Islet precursor cell (in vitro differentiated cells): ENCODE data around the gene TLK2.

Experiments used
- DNase-seq: peaks from one replicate; pipeline ENCODE4 v3.0.0-alpha.2; 2018

Gene TLK2

DNA sequence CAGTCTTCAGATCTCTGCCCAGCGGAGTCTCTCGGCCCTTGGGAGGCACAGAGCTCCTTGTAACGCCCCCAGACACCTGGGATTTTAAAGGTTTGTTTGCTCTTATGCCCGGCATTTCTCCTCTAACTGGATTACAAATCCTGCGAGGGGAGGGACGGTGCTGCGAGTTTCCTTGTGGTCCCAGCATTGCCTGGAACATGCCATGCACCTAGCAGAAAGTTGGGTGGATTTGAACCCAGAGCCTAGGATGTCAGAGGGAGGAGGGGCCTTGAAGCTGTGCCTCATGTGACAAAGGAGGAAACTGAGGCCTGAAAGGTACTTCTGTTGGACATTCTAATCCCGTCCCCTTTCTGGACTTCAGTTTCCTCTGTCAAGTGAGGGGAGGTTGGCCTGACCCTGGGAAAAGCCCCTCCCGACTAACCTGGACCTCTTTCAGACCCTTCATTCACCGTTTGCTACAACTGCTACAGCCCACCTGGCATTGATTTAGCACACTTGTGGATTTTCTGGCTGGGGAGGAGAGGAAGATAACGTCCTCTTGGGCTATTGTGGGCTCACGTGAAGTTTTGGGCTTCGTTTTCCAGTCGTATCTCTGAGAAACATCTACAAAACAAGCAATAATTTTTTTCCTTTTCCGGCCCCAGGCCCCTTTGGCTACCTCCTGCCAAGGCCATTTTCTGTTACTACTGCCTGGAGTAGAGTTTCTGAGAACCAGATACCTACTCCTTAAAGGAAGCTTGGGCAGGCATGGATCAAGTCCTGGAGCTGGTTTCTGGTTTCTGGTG lies 179.7 kb downstream of the TLK2 start:
- no peak for DNase-seq

- no peak for DNase-seq
These were observed 182.0 kb downstream of the TLK2 start for GRCh38 chr17:62660629-62661118.

DNA sequence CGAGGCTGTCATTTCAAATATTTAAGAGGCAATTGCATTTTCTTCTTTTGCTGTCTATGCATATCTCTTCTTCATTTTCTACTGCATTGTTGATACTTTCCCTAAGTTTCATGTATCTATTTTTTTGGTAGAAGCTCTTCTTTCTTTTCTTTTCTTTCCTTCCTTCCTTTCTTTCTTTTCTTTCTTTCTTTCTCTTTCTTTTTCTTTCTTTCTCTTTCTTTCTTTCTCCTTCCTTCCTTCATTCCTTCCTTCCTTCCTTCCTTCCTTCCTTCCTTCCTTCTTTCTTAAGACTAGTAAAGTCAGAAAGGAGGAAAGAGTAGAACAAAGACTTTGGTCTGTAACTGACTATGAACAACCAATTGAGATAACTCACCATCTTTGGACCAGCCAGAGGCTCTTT lies 182.7 kb downstream of the TLK2 start:
- no peak for DNase-seq

DNA sequence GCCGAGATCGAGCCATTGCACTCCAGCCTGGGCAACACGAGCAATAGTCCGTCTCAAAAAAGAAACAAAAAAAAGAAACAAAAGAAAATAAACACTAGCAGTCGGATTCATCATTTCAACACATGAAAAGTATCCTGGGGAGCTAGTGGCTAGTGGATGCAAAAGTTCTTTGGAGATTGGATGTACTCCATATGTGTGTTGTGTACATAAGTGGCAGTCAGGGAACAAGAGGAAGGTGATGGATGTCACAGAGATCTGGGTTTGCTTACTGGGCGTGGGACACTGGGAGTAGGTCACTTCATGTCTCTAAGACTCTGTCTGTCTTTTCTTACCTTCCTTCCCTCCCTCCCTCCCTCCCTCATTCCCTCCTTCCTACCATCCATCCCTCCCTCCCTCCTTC lies 184.2 kb downstream of the TLK2 start:
- no peak for DNase-seq
